GM20431 (cell line): ENCODE data around the gene PYGM.

Source experiments
- in situ Hi-C: fragments of 300-500 bp; cut with MseI, MboI; formaldehyde crosslinking; loops from one replicate; pipeline ENCODE4 v1.15.0; 2020; ENCODE audit warnings: low sequenced_read_pairs; ENCODE audit not compliant: unreplicated experiment

The PYGM gene

DNA sequence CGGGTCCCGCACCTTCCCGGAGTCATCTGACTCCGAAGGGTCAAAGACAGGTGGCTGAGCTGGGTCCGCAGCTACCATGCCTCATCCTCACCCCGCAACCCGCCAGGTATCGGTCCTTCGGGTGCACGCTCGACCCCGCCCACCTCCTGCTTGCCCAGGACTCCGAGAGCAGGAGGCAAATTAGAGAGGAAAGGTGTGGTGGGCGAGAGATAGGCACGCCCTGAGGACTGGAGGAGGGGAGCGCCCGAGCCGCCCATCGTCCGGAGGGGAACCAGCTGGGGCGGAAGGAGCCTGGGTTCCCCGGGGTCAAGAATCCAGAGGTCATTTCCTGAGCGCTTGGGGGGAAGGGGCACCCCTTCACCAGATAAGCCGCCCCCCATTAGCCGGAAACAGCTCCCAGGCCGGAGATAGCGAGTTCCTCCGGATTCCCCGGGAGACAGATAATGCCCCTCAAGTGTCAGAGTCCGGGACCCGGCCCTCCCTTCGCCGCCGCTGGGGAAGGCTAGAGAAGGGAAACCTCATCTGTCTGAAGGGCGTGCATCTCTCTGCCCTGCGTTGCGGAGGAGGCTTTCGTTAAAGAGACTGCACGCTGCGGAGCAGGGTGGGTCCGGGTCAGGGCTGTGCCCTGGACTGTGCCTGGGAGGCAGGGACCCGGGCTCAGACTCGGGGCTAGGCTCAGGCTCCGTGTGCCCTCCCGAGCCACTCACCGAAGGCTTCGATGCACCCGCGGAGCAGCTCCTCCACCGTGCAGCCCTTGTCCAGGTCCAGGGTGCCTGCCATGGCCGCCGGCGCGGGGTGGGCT, 17.5 kb downstream of the PYGM start:
- in situ Hi-C loops, result no loop called here

DNA sequence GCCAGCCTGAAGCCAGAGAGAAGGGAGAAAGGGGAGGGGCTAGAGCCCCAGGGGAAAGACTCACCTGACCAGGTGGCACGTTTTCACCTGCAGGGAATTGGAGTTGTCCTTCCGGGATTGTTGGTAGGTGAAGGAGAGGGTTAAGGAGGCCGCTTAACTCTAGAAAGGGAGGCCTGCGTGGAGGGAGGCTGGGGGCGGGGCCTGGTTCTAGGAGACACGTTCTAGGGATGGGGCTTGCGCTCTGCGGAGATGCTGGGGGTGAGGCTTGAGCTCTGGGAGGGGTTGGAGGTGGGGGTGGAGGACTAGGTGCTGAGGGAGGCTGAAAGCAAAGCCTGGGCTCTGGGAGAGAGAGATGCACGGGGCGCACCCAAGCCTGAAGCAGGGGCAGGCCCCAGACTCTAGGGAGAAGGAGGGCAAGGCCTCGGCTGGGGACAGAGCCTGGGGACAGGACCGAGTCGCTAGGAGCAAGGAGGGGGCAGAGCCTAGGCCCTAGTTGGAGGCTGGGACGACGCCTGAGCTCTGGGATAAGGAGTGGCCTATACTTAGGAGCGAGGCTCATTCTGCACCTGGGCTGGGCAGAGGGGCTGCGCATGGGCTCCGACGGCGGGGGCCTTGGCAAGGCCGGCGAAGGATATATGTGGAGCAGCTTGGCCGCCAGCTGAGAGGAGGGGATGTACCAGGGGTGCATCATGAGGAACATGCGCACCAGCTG, 18.2 kb downstream of the PYGM start:
- in situ Hi-C loops, result no loop called here

DNA sequence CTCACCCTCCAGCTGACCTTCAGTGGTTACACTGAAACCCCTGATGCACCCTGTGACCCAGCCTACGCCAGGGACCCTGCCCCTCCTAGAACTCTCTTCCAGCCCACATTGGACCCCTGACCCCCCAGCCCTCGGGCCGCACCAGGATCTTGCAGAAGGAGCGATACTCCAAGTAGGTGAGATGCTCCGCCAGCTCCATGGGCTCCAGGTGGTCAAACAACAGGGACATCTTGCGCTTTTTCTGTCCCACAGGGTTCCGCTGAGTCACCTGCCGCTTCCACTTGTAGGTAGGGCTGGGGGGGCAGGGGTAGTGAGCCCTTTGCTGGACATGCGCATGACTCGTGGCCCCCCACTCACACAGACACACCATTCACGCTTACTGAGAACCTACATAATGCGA, 19.9 kb downstream of the PYGM start:
- in situ Hi-C loops, result no loop called here

DNA sequence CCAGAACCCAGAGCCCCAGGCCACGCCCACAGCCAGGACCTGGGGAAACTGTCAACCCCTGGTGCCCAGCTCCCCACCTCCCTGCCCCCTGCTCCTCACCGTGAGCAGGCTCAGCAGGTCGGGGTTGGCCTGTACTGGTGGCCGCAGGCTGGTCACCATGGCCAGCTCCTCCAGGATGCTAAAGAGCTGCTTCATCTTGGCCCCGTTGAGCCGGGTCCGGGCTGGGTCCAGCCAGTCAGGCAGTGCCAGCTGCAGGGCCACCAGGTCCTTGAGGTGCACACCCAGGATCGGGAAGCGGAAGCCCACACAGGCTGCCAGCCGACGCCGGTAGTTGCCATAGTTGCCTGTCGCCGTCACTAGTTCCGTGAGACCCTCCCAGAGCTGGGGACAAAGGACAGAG, 23.1 kb downstream of the PYGM start:
- in situ Hi-C loops, result no loop called here

DNA sequence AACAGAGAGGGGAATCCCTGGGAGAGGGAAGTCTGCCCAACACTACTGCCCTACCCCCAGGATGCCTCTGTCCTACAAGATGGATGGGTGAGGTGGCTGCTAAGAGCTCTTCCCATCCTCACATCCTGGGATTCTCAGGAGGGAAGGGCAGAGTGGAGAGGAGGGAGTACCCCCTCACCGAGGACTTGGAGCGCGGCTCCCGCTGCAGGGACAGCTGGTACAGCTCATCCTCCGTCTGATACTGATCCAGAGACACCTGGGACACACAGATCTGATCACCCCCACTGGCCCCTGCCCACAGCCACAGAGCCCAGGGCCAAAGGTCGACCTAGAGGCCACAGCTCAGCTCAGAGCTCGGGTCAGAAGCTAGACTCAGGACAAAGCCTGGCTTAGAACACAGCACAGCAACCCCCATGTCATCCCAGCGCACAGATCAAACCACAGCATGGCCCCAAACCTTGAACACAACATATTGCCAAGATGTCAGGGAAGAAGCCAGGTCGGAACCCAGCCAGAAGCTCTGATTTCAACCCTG, 24.0 kb downstream of the PYGM start:
- in situ Hi-C loops, result no loop called here

DNA sequence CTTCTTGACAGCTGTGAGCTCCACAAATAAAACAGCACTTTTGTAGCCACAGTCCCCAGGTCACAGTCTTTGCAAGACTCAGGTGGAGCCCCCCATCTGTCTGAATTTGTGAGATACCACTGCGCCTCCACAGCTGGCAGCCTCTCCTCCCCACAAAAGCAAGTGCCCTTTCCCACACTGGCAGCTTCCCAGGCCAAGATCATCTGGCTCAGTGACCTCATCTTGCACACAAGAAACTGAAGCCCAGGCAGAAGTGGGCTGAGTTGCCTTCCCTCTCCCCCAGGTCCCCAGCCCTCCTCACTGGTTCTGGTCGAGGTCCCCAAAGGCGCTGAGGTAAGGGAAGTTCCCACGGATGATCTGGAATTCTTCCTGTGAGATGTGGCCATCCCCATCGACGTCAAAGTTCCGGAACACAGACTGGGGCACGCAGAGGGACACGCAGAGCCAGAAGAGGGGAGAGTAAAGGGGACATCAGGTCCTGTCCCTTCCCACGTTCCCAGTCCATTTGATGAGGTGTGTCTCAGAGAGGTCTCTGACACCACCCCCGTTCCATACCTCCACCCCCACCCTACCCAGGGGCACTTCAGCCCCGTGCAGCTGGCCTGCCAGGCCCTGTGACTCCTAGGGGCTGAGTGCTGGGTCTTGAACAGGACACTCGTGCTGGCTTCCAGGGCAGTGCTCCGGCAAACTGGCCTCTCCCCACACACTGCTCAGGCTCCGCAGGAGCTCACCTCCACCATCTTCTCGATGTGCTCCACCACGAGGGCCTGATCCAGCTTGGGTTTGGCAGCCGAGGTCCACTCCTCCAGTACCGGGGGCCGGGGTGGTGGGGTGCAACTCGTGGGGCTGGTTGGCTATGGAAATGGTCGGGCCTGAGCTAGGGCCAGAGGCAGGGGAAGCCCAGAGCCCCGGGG, 24.7 kb downstream of the PYGM start:
- in situ Hi-C loops, result no loop called here

DNA sequence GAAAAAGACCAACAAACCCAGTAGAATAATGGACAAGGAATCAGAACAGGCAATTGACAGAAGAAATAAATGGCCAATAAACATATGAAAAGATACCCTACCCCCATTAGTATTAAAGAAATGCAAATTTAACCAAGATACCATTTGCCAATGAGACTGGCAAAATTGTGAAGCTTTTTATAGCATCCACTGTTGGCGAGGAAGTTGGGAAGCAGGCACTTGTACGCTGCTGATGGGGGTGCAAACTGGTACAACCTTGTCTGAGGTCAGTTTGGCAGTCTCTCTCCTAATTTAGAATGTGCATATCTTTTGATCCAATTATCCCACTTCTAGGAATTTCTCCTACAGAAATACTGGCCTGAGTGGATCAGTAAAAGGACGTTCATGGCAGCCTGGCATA, 28.2 kb downstream of the PYGM start:
- in situ Hi-C loops, result no loop called here

DNA sequence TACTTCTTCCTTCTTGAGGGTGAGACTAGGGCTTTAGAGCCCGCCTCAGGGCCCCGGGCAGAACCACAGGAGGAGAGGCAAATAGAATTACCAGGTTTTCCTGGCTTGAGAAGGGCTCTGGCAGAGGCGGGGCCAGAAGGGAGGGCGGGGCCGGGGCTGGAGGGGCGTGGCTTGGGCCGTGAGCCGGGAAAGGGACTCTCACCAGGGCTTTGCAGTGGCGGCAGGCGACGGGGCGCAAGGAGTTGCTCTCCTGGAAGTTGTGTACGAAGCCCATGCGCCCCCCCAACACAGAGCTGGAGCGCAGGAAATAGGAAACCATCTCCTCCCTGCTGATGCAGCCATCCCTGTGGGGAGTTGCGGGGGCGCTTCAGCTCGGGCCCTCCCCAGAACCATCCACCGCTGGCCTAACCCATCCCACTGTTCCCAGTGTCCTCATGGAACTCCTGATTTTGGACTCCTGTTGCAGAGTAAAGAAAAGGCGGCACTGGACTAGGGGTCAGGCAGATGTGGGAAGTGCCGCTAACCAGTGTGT, 29.9 kb downstream of the PYGM start:
- in situ Hi-C loops, result no loop called here

DNA sequence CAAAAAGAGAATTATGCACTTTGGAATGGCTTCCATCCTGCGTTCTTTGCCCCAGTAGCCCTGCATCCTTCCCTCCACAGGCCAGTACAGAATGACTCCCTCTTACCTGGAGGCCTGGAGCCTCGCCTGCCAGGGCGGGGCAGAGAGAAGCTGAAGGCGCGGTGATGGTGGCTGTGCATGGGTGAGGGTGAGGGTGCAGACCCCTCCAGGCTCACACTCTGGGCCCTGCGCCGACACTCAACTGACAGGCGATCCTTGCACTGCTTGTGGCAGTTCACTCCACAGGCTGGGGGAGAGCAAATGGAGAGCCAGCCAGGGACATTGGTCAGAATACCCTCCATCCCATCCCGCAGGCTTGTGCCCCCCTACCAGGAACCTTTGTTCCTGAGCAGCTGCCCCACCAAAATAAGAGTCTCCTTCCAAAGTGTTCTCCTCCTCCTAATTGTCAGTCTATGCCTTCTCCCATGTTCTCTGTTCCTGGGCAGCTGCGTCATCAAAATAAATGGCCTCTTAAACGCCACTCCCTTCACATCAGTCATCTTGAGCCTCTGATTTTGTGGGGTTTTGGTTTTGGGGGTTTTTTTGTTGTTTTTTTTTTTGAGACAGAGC, 30.9 kb downstream of the PYGM start:
- in situ Hi-C loops, result no loop called here

DNA sequence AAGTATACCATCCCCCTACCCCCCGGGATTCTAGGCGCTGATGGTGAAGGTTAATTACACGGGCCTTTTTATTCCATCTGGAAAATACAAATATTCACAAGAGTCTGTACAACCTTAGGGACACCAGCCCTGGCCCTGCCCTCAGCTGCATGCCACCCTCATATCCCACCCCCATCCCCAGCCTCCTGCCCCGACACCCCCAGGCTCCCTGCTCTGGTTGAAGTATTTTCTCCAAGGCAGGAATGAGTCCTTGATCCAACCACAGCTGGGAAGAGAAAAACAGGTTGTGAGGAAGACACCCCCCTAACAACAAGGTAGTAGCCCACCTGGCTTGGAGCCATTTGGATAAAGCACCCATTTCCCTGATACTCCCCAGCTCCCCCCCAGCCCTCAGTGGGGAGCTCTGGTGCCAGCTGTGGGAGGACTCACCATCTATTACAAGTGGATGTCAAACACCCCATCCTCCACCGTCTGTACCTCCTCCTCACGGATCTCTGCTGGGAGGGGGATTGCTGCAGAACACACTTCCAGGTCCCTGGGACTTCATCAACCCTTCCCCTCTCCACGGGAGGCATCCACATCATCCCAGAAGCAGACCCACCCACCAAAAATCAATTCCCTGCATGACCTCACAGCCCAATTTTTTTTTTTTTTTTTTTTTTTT, 32.8 kb downstream of the PYGM start:
- in situ Hi-C loops, result no loop called here

DNA sequence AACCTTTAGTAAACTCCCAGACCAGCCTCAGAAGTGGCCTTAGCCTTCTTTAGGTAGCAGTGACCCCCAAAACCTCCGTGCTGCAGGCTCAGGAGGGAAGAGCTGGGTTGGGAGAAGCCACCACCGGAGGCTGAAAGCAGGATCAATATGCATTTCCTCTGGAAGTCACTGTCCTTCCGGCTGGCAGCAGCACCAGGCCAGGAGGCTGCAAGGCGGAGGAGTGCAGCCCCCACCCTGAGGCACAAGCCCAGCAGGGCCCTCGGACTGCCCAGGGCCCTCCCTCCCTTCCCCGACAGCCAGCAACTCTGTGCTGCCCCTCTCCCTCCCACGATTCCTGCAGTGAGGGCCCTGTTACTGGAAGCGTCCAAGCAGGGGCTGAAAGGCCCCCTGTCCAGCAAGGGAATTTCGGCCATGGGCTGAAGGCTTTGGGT, 33.5 kb downstream of the PYGM start:
- in situ Hi-C loops, result no loop called here

DNA sequence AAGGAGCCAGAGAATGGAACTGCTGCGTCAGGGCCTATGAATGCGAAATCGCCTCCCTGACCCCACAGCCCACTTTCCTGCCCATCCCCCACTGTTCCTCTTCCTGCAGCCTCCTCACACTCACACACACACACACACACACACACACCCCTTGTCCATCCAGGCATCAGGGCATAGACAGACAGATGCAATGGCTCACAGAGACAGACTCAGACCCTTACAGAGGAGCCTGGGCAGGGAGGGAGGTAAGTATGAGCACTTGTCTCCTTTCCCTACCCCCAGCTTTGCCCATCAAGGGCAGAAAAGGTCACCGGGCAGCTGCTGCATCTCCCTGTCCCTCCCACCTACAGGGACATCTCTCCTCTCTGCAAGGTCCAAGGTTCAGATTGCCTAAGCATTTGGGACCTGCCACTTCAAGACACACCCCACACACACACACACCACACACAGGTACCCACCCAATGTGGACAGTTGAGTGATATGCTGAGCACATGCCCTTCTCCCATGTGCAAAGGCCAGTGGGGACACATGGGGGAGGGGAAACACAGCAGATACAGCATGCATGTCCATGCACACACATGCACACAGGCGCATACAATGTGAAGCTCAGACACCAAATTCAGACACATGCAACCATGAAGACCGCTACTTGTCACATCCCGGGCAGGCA, 34.8 kb downstream of the PYGM start:
- in situ Hi-C loops, result no loop called here

DNA sequence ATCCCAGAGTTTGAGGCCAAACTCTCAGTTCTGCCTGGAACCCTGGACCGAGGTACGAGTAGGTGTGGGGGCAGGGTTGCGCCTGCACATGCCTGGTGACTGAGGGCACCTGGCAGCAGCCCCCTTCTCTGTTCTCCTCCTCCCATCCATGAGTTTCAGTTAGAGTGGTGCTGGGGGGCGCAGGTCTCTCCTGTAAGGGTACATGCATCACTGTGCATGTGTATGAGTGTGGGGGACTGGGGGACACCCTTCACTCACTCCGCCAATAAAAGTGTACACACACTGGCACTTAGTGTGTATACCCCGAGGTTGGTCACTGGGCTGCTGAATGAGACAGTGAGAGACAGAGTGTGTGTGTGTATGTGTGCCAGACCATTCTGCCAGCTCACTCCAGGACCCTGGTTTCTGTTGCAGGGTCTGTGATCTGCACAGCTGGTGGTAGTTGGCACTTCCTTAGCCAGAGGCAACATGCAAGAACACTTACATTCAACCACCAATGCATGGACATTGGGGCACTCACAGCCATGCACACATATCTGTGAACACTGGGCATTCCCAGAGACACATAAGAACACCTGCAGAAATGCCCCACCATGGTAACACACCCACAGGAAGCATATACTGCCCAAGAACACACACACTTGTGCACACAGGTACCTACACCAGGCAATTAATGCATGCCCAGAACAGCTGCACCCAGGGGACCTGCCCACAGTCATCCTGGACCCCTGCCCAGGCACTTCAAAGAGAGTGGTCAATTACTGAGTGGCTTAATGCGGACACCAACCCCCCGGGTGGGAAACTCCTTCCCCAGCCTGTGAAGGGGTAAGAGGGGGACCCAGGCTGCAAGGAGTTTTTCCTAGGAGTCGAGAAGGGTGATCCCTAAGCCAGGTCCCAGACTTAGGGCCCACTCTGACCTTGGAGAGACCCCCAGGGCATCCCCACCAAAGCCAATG, 35.6 kb downstream of the PYGM start:
- in situ Hi-C loops, result no loop called here

DNA sequence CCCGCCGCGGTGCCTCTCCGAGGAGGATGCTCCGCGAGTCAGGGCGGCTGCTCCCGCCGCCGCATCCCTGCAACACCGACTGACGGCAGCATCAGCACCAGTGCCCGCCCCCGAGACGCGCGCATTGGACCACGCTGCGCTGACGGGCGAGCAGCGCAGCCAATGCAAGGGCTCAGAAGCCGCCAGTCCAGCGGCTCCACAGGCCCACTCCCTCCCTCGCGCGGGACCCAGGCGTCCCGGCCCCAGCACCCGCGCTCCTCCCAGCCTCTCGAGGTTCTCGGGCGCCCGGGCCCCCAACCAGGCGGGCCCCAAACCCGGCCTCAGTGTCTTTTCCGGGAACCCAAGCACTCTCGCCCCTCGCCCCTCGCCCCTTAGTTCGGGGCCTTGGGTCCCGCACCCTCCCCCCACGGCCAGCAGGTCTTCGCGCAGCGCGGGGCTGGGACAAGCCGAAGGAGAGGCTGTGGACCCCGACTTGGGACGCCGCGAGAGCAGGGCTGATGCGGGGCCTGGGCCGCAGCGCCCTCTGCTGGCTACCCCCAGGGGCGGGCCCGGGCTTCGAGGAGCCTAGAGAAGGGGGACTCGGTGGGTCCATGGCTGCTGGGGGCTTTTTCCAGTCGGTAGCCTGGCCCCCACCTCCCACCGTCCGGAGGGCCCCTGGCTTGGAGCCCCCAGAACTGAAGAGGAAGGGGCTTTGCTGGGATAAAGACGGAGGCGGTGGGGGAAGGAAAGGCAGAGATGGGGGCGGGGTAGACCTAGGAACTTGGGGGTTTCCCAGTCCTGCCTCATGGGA, 36.5 kb downstream of the PYGM start, which contains the start of gene NRXN2:
NRXN2 (minus strand) TSS at position 81 of the 790 bp plus-strand sequence. CDS start 9,498 bp downstream, outside the sequence.
- in situ Hi-C loops, result no loop called here

DNA sequence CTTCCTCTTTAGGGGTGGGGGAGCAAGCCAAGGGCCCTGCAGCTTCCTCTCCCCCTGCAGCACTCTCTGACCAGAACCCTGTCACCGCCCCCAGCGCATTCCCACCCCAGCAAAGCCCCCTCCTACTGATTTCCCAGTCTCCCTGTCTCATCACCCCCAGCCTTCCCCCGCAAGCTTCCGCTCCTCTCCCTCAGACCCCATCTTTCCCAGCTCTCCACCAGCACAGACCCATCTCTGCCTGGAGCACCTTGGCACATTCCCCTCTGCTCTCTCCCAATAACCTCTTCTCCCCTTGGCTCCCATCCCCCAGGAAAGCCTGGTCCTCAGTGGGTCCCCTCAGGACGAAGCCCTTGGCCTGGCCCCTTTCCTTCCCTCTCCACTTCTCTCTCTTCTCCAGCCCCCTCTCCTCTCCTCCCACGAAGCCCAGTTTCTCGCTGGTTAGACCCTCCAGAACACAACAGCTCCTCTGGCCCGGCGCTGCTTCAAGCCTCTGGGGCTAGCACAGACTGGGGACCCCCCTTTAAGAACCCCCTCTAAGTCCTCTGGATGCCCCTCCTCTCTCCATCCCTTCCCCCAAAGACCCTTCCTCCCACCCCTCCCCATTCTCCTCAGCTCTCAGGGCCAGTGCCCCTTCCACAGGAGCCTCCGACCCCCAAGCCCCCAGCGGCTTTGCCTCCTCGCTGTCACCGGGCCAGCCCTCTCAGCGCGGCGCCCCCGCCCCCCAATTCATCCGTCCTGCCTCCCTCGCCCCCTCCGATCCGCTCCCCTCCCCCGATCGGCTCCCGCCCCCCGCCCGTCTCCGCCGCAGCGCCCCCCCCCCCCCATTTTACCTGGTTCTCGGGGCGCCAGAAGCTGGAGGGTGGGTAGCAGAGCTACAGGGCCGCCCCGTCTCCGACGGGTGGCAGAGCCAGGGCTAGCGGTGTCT, 37.4 kb downstream of the PYGM start:
- in situ Hi-C loops, result no loop called here

DNA sequence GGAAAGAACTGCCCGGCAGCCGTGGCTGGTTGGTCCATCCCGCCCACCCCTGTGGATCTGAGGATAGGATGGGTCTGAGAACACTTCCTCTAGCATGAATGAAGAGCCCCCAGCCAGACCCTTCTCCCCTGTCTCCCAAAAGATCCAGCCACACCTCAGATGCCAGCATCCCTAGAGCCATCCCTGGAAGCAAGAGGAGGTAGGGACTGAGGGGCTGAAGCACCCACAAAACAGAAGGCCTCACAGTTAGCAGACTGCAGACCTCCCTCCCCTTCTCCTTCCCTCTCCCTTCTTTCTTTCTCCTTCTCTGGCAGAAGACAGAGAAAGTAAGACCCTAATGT, 38.4 kb downstream of the PYGM start:
- in situ Hi-C loops, result no loop called here
